Fibroblast of lung (primary cell): ENCODE measurements around the gene CDO1. TPM values are rescaled to one million over a fixed set of nuclear protein-coding genes. Genes with fewer than 3 reads are reported as not detected.

ENCODE experiments used
- DNase-seq, 2 donors: peaks; one replicate each; pipeline versions ENCODE4 v3.0.0 to v3.0.0-alpha.2; 2010; ENCODE audit warnings: low read depth in 2 of 2
- H2AFZ ChIP-seq: 2 replicates; pipeline ENCODE4 v1.5.1; 2012; ENCODE audit warnings: low read length, control low read depth, inconsistent platforms
- H3K27ac ChIP-seq: 2 replicates; pipeline ENCODE4 v1.5.1; 2011; ENCODE audit warnings: low read length, control low read depth; ENCODE audit not compliant: insufficient read depth
- H3K27me3 ChIP-seq: 2 replicates; pipeline ENCODE4 v1.5.1; 2011; ENCODE audit warnings: mild to moderate bottlenecking, low read length; ENCODE audit not compliant: control insufficient read depth, insufficient read depth
- H3K36me3 ChIP-seq: 2 replicates; pipeline ENCODE4 v1.5.1; 2011; ENCODE audit warnings: low read length; ENCODE audit not compliant: control insufficient read depth, insufficient read depth
- H3K4me1 ChIP-seq: 2 replicates; pipeline ENCODE4 v1.5.1; 2011; ENCODE audit warnings: low read length; ENCODE audit not compliant: control insufficient read depth, insufficient read depth; ENCODE audit errors: extremely low read depth
- H3K4me2 ChIP-seq: 2 replicates; pipeline ENCODE4 v1.5.1; 2011; ENCODE audit warnings: low read length, control low read depth; ENCODE audit not compliant: insufficient read depth; ENCODE audit errors: extremely low read depth
- H3K4me3 ChIP-seq, 4 experiments: fragments of 200-600 bp in 1 of 4; sonication (generic) in 1 of 4; replicated peaks in 1 of 4; 2 replicates each; pipeline ENCODE4 v1.5.1; 2011 to 2016; ENCODE audit warnings: low read length in 4 of 4, low read depth in 3 of 4, mild to moderate bottlenecking in 3 of 4, control low read depth in 2 of 4, inconsistent platforms in 1 of 4, mixed read lengths in 1 of 4; ENCODE audit not compliant: insufficient read depth in 1 of 4; ENCODE audit errors: control extremely low read depth in 1 of 4
- H3K79me2 ChIP-seq: 2 replicates; pipeline ENCODE4 v1.5.1; 2012; ENCODE audit warnings: mild to moderate bottlenecking, low read length, inconsistent platforms; ENCODE audit not compliant: control insufficient read depth, insufficient read depth
- H3K9ac ChIP-seq: 2 replicates; pipeline ENCODE4 v1.5.1; 2011; ENCODE audit warnings: mild to moderate bottlenecking, low read length, control low read depth; ENCODE audit not compliant: insufficient read depth
- H3K9me3 ChIP-seq: 2 replicates; pipeline ENCODE4 v1.5.1; 2012; ENCODE audit warnings: low read depth, low read length; ENCODE audit not compliant: control insufficient read depth, insufficient read depth
- H4K20me1 ChIP-seq: 2 replicates; pipeline ENCODE4 v1.5.1; 2011; ENCODE audit warnings: low read length; ENCODE audit not compliant: control insufficient read depth, insufficient read depth; ENCODE audit errors: extremely low read depth
- CTCF ChIP-seq, 2 donors: IDR thresholded peaks in 1 of 2; conservative IDR thresholded peaks in 1 of 2; 1 replicate in 1 of 2; 2 replicates in 1 of 2; pipeline ENCODE4 v1.5.1; 2011 to 2012; ENCODE audit warnings: low read length in 2 of 2, control low read depth in 1 of 2, inconsistent platforms in 1 of 2, low read depth in 1 of 2, mild to moderate bottlenecking in 1 of 2
- EZH2 ChIP-seq: IDR thresholded peaks from 2 replicates; pipeline ENCODE4 v1.5.1; 2012; ENCODE audit warnings: low read length, control low read depth, mild to moderate bottlenecking; ENCODE audit errors: missing control alignments
- polyA plus RNA-seq, 2 donors: library from polyadenylated mRNA; depleted of rRNA in 1 of 2; stranded (reverse) in 1 of 2; unstranded in 1 of 2; fragments of >200 nt; gene quantifications; 2 replicates each; pipeline ENCODE4 v1.2.1, GENCODE V29; 2011 to 2012; ENCODE audit warnings: missing spikeins in 1 of 2
- total RNA-seq: library from RNA; depleted of rRNA; stranded (reverse); fragments of >200 nt; gene quantifications from 2 replicates; pipeline ENCODE4 v1.2.1, GENCODE V29; 2014

CDO1 gene
- total and polyA plus RNA-seq, 2 donors (not counting 1 experiment from before 2014, with no cell fraction given): 0.85 to 6.9 TPM

GRCh38 chr5:115775999-115776398 is 40.5 kb downstream of the CDO1 start:
- no peak for TF ChIP-seq CTCF (conservative IDR thresholded peaks at IDR 0.05 in 1 of 2, IDR thresholded peaks at IDR 0.05 in 1 of 2; ENCODE audit: low read depth in 1 of 2, low read length in 2 of 2)
- TF ChIP-seq EZH2: no peak
- Histone ChIP-seq H3K9me3 (no peaks in the 10 kb centered on the region), H3K4me1 (no peaks in the 10 kb centered on the region), H4K20me1 (no peaks in the 10 kb centered on the region), H3K79me2 (no peaks in the 10 kb centered on the region), H3K27ac (no peak overlapping the region), H3K4me3 (no peak overlapping the region), H3K9ac (no peak overlapping the region), H2AFZ (no peak overlapping the region), H3K4me2 (no peak overlapping the region), H3K36me3 (no peaks in the 10 kb centered on the region), H3K27me3 (no peaks in the 10 kb centered on the region)
- no peak for DNase-seq

- no peaks in the 10 kb centered on the region for H4K20me1 ChIP-seq
- no peak overlapping the region for H3K9ac ChIP-seq
- no peaks in the 10 kb centered on the region for H3K79me2 ChIP-seq
- H3K4me2 ChIP-seq: no peak overlapping the region
- H3K4me3 ChIP-seq: no peak overlapping the region
- no peak for DNase-seq
- H3K36me3 ChIP-seq: no peaks in the 10 kb centered on the region
- H3K4me1 ChIP-seq: no peaks in the 10 kb centered on the region
- no peak overlapping the region for H2AFZ ChIP-seq
- no peaks in the 10 kb centered on the region for H3K9me3 ChIP-seq
- TF ChIP-seq CTCF (conservative IDR thresholded peaks at IDR 0.05 in 1 of 2, IDR thresholded peaks at IDR 0.05 in 1 of 2; ENCODE audit: low read depth in 1 of 2, low read length in 2 of 2) (no peak), EZH2 (no peak)
- no peaks in the 10 kb centered on the region for H3K27me3 ChIP-seq
- H3K27ac ChIP-seq: no peak overlapping the region
Measured at GRCh38 chr5:115774684-115775083, 41.8 kb downstream of the CDO1 start.

- no peaks in the 10 kb centered on the region for H3K79me2 ChIP-seq
- H3K36me3 ChIP-seq: no peaks in the 10 kb centered on the region
- DNase-seq: no peak
- H3K9me3 ChIP-seq: no peaks in the 10 kb centered on the region
- no peak overlapping the region for H3K27ac ChIP-seq
- H3K9ac ChIP-seq: no peak overlapping the region
- no peak overlapping the region for H3K4me3 ChIP-seq
- H4K20me1 ChIP-seq: no peaks in the 10 kb centered on the region
- no peak for TF ChIP-seq EZH2
- no peak for TF ChIP-seq CTCF (conservative IDR thresholded peaks at IDR 0.05 in 1 of 2, IDR thresholded peaks at IDR 0.05 in 1 of 2; ENCODE audit: low read depth in 1 of 2, low read length in 2 of 2)
- H3K4me2 ChIP-seq: no peak overlapping the region
- no peaks in the 10 kb centered on the region for H3K27me3 ChIP-seq
- H2AFZ ChIP-seq: no peak overlapping the region
- no peaks in the 10 kb centered on the region for H3K4me1 ChIP-seq
Measured at GRCh38 chr5:115772731-115773475, 43.6 kb downstream of the CDO1 start.
